Forelimb muscle (tissue), 1 donor: ENCODE measurements around the gene BRINP3. TPM values are rescaled to one million over a fixed set of nuclear protein-coding genes. Genes with fewer than 3 reads are reported as not detected.

Experiments used
- DNase-seq: peaks from one replicate; pipeline ENCODE4 v3.0.0-alpha.2; 2013; ENCODE audit warnings: low read depth
- polyA plus RNA-seq: library from polyadenylated mRNA; unstranded; fragments of 120-200 nt; gene quantifications from one replicate; pipeline ENCODE4 v1.2.1, GENCODE V29; 2013; ENCODE audit not compliant: insufficient read length

Gene BRINP3
- polyA plus RNA-seq, 1 donor: 0.63 TPM

DNA sequence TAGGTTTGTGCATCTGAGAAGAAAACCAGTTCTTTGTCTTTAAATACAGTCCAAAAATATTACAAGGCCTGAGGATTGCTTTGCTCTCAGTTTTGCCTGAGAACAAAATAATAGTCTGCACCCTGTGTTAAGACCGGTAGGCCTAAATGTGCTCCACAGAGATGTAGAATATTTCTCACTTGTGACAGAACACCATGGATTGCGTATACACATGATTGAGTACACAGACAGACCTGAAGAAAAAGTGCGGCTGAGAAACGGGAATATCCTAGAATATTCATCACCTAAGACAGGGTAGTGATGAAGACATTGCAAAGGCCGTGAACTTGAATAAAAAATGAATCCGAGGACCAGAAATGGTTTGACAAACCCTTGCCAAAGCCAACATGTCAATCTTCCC is 155.4 kb downstream of the BRINP3 start:
- DNase-seq: no peak

DNA sequence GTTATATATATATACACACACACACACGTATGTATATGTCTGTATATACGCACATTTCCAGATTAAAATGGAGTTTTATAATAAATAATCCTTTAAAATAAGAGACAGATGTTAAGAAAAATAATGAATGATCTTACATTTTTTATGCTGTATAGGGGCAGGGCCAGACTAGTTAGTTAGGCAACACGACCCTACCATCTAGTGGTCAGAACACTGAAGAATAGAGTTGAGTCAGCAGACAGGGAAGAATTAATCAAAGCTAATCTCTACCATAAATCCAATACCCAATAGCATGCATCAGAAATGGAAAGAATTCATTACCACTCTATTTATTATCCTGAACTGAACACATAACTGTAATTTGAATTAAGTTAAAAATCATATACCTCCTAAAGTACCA is 156.7 kb downstream of the BRINP3 start:
- peak; percentile 11 for DNase-seq

- no peak for DNase-seq
Measured at GRCh38 chr1:190312763-190313162, 164.9 kb downstream of the BRINP3 start.

DNA sequence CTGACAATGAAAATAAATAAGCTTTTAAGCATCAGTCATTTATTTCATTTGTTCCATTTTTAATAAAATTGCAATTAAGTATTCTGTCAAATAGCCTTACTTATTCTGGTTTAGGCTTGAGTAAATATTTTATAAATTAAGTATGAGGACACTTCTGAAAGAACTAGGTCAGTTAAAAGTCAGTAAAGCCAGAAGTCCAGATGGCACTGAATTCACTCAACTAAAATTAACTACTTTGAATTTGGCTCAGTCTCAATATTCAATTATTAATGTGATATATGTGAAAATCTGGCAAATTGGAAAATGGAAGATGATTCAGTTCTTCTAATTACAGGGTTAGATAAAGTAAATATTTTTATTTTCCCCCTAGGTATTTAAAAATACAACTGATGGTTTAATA is 174.2 kb downstream of the BRINP3 start:
- DNase-seq: no peak

- no peak for DNase-seq
Measured at GRCh38 chr1:190296453-190296852, 181.2 kb downstream of the BRINP3 start.

DNA sequence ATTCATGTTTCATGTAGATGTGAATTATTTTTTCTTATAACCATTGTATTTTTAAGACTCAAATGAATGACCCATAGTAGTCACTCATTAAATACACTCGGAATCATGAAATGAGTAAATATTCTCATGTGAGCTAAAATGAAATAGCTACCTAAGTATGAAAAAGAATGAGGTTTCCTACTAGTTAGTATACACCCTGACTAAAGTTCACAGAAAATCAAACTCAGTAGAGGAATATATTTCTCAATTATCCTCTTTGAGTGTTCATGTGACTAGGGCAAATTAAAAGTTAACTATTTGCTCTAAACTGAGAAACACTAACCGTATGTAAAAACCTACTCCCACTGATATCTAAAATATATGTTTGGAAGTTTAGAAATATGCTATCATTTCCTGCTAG is 187.8 kb downstream of the BRINP3 start:
- no peak for DNase-seq

DNA sequence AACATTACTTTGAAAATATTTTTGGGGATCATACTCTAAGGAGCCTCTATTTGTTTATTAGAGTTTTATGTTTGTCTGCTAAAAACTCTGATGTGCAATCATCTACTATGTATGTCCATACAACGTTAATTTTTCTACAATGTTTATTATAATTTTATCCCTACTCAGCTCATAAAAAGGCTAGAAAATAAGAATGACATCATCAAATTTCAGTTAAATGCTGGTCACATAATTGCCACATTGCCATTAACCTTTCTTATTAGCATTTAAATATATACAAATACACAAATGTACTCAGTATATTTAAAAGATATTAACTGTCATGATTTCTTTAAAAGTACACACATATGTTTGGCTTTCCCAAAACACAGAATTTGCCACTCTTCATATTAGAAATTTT is 191.6 kb downstream of the BRINP3 start:
- no peak for DNase-seq

GRCh38 chr1:190277107-190277506 is 200.6 kb downstream of the BRINP3 start:
- DNase-seq: no peak

GRCh38 chr1:190274721-190275120 is 202.9 kb downstream of the BRINP3 start:
- DNase-seq: peak; percentile 16

DNA sequence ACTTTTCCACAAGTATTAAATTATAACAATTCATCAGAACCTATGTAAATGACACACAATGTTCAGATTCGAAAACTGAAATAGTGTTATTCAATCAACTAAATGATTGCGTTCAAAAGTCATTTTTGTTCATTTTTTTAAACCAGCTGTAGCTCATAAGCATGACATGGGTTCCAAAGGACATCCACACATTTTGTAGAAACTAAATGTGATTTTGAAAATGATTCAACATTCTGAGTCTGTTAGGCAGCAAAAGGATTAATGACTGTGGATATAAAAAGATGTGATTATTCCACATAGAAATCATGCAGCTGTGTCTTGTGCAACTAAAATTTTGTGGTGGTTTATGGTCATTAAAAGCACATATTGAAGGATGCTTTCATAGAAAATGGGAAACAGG is 204.5 kb downstream of the BRINP3 start:
- peak; percentile 31 for DNase-seq

DNA sequence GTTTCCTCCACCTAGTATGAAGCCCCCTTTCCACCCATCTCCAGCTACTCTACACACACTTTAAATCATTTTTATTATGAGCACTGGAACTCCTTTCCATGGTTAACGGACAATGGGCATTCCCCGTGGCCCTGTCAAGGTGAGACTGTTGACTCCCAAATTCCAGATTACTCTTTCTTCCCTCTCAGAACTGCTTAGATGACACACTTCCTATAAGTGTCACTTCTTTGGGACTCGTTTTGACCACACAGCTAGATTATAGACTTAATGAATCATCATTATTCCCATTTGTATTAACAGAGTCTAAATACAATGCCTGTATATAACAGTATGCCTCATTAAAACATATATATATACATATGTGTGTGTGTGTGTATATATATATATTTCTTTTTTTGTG is 215.1 kb downstream of the BRINP3 start:
- no peak for DNase-seq

GRCh38 chr1:190259424-190259823 is 218.2 kb downstream of the BRINP3 start:
- DNase-seq: no peak

DNA sequence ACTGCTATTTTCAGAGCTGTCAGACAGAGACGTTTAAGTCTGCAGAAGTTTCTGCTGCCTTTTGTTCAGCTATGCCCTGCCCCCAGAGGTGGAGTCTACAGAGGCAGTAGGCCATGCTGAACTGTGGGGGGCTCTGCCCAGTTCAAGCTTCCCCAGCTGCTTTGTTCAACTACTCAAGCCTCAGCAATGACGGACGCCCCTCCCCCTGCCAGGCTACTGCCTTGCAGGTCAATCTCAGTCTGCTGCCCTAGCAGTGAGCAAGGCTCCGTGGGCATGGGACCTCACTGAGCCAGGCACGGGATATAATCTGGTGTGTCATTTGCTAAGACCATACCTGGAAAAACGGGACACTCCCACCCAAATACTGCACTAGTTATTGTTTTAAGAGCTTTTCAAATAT is 219.7 kb downstream of the BRINP3 start:
- no peak for DNase-seq

GRCh38 chr1:190252046-190252445 is 225.6 kb downstream of the BRINP3 start:
- no peak for DNase-seq

- DNase-seq: no peak
Measured at GRCh38 chr1:190250368-190250767, 227.3 kb downstream of the BRINP3 start.

- DNase-seq: no peak
Measured at GRCh38 chr1:190244406-190244805, 233.3 kb downstream of the BRINP3 start.

DNA sequence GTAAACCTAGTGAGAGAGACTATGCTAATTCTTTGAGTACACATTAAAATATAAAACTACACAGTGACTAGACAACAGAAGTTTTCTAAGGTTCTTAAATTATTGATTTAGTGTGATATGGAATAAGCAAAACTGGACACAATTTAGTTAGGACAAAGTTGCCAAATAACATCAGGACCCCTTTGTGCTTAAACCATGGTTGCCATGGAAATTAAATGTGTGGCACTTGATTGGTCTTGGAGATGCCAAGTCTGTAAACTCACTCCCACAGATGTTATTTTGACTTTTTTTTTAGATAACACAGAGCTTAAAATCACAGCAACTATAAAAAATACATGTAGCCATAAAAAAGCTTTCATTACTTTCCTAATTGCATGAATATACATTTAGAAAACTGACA is 234.6 kb downstream of the BRINP3 start:
- DNase-seq: no peak

- no peak for DNase-seq
Measured at GRCh38 chr1:190226006-190226405, 251.7 kb downstream of the BRINP3 start.

- DNase-seq: no peak
Measured at GRCh38 chr1:190212450-190212849, 265.2 kb downstream of the BRINP3 start.

GRCh38 chr1:190207733-190208132 is 269.9 kb downstream of the BRINP3 start:
- no peak for DNase-seq

- no peak for DNase-seq
Measured at GRCh38 chr1:190205713-190206112, 272.0 kb downstream of the BRINP3 start.

DNA sequence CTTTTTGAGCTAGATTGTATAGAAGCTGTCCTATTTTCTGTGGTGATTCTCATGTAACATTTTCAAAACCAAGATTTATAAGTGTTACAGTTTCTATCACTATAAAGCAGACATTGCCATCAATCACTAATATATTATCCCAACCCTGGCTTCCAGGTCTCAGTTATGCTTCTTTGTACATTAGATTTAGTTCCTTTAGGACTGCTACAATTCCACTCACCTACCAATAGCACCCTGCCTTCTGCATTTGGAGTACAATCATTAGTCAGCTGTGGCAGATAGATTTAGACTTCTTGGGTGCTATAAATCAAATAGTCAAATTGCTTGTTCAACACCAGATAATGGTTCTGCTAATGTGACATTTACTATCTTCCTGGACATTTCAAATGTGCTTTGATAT is 281.6 kb downstream of the BRINP3 start:
- DNase-seq: no peak

GRCh38 chr1:190193508-190194115 is 284.1 kb downstream of the BRINP3 start:
- no peak for DNase-seq

- peak; percentile 25 for DNase-seq
Measured at GRCh38 chr1:190192627-190193026, 285.0 kb downstream of the BRINP3 start.
